ENCODE data around the gene MCM10.

Gene MCM10

DNA sequence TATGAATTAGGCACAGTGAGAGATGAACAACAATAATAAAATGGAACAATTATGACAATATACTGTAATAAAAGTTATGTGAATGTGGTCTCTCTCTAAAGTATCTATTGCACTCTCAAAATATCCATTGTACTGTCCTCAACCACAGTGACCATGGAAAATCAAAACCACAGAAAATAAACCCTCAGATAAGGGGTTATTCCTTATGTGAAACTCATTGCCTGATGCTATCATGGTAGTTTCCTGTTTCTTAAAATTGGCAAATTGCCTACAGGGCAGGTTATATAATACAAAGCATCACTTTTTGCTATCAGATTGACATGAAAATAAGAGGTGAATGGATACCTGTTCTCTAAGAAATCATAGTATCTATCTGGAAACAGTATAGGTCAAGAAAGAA is 3.8 kb downstream of the MCM10 start:
- Histone ChIP-seq H3K4me3 (no peak overlapping the region), H3K4me1 (peaks cover 4 to 15% (median 8%) of the 10 kb centered on the region in 4 donors), H3K27ac (no peak overlapping the region), H3K27me3 (no peaks in the 10 kb centered on the region), H3K36me3 (no peaks in the 10 kb centered on the region), H3K9me3 (no peaks in the 10 kb centered on the region)
- no peak for DNase-seq
- intact Hi-C loops (cut with DNase I; ENCODE audit: low total_unique reads), result no loop called here
- TF ChIP-seq, protein P1, sequence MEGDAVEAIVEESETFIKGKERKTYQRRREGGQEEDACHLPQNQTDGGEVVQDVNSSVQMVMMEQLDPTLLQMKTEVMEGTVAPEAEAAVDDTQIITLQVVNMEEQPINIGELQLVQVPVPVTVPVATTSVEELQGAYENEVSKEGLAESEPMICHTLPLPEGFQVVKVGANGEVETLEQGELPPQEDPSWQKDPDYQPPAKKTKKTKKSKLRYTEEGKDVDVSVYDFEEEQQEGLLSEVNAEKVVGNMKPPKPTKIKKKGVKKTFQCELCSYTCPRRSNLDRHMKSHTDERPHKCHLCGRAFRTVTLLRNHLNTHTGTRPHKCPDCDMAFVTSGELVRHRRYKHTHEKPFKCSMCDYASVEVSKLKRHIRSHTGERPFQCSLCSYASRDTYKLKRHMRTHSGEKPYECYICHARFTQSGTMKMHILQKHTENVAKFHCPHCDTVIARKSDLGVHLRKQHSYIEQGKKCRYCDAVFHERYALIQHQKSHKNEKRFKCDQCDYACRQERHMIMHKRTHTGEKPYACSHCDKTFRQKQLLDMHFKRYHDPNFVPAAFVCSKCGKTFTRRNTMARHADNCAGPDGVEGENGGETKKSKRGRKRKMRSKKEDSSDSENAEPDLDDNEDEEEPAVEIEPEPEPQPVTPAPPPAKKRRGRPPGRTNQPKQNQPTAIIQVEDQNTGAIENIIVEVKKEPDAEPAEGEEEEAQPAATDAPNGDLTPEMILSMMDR (IDR thresholded peaks at IDR 0.05), result no peak

DNA sequence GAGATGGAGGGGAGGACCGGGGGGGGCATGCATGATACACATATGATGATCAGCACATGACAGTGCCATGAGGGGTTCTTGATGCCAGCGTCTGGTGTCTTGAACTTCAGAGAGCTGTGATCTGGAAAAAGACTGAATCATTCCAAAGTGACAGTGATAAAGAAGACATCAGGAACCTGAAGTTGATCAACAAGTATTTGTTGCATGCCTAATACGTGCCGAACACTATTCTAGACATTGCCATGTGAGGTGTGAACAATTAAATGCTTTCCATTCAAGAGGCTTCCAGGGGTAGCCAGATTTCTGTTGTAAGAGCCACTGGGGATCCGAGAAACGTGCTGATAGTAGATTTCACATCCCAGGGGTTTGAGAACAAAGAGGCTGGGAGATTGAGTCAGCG is 6.2 kb downstream of the MCM10 start:
- Histone ChIP-seq H3K36me3 (no peaks in the 10 kb centered on the region), H3K9me3 (no peaks in the 10 kb centered on the region), H3K4me1 (no peaks in the 10 kb centered on the region), H3K4me3 (no peak overlapping the region), H3K27ac (no peak overlapping the region), H3K27me3 (no peaks in the 10 kb centered on the region)
- intact Hi-C loops (cut with DNase I; ENCODE audit: low total_unique reads), result no loop called here
- TF ChIP-seq, protein P1 (IDR thresholded peaks at IDR 0.05), result no peak
- DNase-seq, result no peak

DNA sequence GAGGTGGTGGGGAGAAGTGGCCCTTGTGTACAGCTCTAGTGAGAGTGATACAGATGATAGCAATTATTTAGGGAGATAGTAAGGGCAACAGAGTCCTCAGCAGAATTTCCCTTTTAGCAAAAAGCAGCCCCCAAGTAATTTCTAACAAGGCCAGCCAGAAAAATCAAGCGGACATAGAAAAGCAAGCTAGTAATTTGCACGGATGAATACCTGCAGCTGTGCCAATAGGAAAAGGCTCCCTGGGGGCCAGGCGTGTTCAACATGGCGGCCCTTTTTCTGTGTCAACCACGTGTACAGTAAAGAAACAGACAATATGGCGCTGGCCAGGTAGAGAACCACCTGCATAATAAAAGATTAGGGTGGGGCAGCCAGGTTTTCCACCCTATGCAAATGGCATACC is 7.4 kb downstream of the MCM10 start:
- Histone ChIP-seq H3K9me3 (no peaks in the 10 kb centered on the region), H3K36me3 (no peaks in the 10 kb centered on the region), H3K4me3 (no peak overlapping the region), H3K27me3 (no peaks in the 10 kb centered on the region), H3K4me1 (no peaks in the 10 kb centered on the region), H3K27ac (no peak overlapping the region)
- DNase-seq, result no peak
- intact Hi-C loops (cut with DNase I; ENCODE audit: low total_unique reads), result no loop called here
- TF ChIP-seq, protein P1 (IDR thresholded peaks at IDR 0.05), result no peak

DNA sequence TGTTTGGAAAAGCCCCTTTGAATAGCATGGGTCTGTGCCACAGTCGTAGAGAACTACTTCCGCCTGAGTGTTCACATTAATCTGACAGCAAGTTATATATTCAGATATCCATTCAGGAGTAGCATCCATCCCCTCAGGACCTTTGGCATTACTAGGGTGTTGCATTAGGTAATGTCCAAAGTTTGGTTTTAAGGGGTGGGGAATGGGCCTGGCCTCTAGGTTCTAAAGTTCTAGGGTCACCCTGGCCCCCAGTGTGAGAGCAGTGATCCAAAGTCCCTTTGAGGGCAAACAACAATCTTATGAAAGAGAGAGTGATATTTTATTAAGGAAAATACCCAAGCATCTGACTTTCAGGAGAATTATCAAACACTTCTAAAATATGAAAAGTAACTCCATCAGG is 12.3 kb downstream of the MCM10 start:
- Histone ChIP-seq H3K9me3 (no peaks in the 10 kb centered on the region), H3K27me3 (no peaks in the 10 kb centered on the region), H3K4me3 (no peak overlapping the region), H3K36me3 (no peaks in the 10 kb centered on the region), H3K27ac (no peak overlapping the region), H3K4me1 (no peaks in the 10 kb centered on the region)
- TF ChIP-seq, protein P1 (IDR thresholded peaks at IDR 0.05), result no peak
- no peak for DNase-seq
- intact Hi-C loops (cut with DNase I; ENCODE audit: low total_unique reads), result no loop called here

DNA sequence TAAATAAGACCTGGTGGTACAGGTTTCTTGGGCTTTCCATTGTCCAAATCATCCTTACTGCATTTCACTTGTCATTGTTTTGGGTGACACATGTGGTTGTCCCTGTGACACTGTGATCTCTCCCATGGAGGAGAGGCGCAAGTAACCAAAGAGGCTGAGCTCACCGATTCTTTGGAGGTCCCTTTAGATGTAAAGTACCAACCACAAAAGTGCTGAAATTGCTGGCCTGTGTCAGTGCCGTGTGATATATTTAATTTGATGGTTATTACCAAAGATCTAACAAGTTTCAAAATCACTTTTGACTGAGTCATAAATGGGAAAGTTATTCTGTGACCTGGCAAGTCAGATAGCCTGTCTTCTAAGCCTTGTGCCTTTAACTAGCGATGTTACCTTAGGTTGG is 19.4 kb downstream of the MCM10 start:
- intact Hi-C loops (cut with DNase I; ENCODE audit: low total_unique reads), result no loop called here
- Histone ChIP-seq H3K9me3 (no peaks in the 10 kb centered on the region), H3K27me3 (no peaks in the 10 kb centered on the region), H3K36me3 (no peaks in the 10 kb centered on the region), H3K4me1 (no peaks in the 10 kb centered on the region), H3K27ac (no peak overlapping the region), H3K4me3 (no peak overlapping the region)
- no peak for DNase-seq
- TF ChIP-seq, protein P1 (IDR thresholded peaks at IDR 0.05), result no peak

DNA sequence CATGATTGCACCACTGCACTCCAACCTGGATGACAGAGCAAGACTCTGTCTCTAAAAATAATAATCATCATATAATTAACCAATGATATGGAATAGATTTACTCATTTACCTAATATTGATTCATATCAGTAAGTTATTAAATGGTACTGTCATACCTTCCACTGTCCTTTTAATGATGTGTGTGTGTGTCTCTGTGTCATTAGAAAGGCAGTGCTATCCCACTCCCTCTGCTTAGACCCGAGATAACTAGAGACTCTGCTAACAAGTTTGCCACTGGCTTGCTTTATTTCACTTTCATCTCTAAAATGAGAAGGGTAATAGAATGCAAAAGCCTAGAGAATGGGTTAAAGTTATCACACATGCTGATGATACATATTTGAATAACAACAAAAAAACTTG is 21.1 kb downstream of the MCM10 start:
- TF ChIP-seq, protein P1 (IDR thresholded peaks at IDR 0.05), result no peak
- Histone ChIP-seq H3K27me3 (no peaks in the 10 kb centered on the region), H3K36me3 (no peaks in the 10 kb centered on the region), H3K4me3 (no peak overlapping the region), H3K27ac (no peak overlapping the region), H3K9me3 (no peaks in the 10 kb centered on the region), H3K4me1 (no peaks in the 10 kb centered on the region)
- intact Hi-C loops (cut with DNase I; ENCODE audit: low total_unique reads), result no loop called here
- DNase-seq, result no peak
